HCEC 1CT (cell line): ENCODE data around the gene SRRD.

ENCODE experiments used
- DNase-seq: peaks from one replicate; pipeline ENCODE4 v3.0.0-alpha.2; 2017

Gene SRRD

GRCh38 chr22:26453812-26454500 lies 29.7 kb upstream of the SRRD start:
- no peak for DNase-seq

DNA sequence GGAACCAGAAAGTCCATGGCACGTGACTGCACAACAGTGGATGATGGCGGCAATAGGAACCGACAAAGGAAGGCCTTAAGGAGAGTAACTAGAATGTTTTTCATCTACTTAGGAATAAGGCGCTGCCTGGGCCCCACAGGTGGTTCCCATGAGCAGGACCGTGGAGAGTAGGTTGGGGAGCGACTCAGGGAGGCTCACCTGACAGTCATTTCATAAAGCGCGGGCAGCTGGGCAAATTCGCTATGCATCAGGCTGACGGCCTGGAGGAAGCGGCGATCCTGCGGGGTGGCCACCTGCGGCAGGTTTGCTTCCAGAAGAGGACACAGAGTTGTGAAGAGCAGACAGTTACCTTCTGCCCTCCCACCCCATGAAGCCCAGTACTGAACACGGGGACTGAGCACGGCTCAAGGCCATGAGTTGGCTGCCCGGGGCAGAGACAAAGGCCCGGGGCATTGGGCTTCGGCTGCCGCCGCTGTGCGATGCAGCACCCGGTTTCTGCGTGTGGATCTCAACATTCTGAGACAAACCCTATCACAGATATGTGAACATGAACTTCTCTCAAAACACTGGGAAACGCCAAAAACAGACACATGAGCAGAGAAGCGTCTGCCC lies 25.9 kb upstream of the SRRD start:
- no peak for DNase-seq

GRCh38 chr22:26460202-26460601 lies 23.5 kb upstream of the SRRD start:
- DNase-seq, result no peak

- peak; percentile 15 for DNase-seq
Measured at GRCh38 chr22:26461188-26461810, 22.4 kb upstream of the SRRD start.

DNA sequence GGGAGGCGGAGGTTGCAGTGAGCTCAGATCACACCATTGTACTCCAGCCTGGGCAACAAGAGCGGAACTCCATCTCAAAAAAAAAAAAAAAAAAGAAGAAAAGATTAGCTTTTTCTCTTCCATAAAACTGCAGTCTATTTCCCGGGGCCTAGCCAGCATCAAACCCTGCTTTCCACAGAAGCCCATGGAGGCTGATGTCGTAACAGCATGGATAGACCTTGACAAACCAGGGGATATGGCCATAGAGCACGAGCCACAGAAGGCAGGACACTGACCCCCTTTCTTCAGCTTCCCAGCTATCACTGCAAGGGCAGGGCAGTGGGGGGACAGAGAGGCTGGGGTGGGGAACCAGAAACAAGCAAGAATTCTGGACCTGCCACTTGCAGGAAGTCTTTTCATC lies 21.6 kb upstream of the SRRD start:
- no peak for DNase-seq

DNA sequence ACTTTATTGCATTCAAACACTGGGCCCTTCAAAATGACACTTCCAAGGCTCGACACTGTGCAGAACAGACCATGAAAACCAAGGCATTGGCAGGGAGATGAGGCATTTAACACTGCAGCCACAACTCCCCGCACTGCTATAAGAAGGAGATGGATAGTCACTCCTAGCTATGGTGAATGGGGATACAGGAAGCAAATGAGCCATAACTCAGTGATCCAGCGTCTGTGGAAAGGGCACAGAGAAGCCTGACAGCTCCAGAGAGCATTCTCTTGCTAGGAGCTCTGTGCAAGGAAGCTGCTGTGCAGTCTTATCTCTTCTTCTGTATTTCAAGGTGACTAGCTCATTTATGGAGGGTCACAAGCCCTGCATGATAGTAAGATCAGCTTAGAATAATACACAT lies 21.0 kb upstream of the SRRD start:
- no peak for DNase-seq

GRCh38 chr22:26463101-26463661 lies 20.5 kb upstream of the SRRD start:
- DNase-seq, result no peak

GRCh38 chr22:26463688-26464087 lies 20.0 kb upstream of the SRRD start:
- no peak for DNase-seq

GRCh38 chr22:26464312-26464711 lies 19.4 kb upstream of the SRRD start:
- DNase-seq, result no peak

DNA sequence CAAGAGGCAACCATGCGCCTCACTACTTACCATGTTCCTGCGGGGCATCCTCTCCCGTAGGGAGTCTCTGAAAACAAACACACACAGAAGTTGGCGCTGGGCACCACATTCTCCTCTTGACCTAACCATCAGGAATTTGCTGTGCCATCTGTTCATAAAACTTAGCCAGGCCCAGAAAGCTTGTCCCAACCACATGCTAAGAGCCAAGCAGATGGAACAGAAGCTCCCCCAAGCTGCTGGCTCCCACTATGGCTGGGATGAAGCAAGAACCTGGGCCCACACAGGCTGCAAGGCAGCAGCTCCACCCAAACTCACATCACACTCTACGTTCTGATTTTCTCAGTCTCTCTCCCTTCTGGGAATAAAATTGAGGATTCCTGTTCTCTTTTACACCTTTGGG lies 17.5 kb upstream of the SRRD start:
- DNase-seq, result no peak

DNA sequence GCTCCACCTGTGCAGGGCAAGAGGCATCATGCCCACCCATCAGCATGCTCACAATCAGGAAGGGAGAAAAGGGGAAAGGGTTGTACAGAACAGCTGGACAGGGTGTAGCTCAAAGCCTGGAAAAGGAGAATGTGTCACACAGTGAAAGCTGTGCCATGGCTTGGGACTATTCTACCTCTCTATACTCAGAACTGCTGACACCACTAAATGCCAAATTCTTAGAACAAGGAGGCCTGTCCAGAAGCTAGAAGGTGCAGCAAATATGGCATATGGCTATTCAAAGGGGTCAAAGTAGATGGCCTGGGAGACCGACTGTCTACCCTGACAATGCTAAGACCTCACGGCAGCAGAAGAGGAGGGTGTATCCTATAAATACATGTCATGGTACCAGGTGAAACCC lies 12.9 kb upstream of the SRRD start:
- DNase-seq, result no peak

DNA sequence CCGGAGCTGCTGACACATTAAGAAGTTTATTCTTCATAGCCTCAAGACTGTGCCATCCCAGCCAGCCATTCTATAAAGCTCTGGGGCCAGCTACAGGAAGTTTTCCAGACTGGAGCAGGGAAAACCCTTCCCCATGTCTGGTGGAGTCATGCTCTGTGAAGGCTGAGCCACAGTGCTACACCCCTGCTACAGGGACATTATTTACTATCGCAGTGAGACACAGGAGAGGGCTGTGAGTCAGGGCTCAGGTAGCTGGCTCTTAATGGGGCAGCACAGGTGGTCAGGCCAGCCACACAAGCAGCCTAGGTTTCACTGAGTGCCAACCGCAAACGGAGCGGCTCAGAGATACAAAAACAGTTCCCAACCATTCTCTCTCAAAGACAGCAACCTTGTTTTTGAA lies 12.2 kb upstream of the SRRD start:
- DNase-seq, result peak; percentile 62

GRCh38 chr22:26474682-26475081 lies 9.0 kb upstream of the SRRD start:
- DNase-seq, result peak; percentile 45

- DNase-seq, result no peak
Measured at GRCh38 chr22:26476705-26477340, 6.9 kb upstream of the SRRD start.

DNA sequence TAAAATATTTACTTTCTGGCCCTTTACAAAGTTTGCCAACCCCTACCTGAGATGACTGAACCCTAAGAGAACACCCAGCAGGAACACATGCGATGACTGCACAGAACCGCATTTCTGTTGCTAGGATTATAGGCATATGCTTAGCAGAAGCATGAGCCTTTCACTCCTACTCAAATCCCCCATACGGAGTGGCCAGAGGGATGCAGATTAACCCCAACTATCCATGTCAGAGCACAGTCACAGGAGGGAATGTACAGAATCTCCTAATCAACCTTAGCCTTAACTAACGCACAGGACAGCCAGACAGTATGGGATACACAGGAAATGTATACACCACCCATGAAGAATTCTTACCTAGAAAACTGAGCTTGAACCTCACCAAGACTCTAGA lies 6.3 kb upstream of the SRRD start:
- DNase-seq, result no peak

DNA sequence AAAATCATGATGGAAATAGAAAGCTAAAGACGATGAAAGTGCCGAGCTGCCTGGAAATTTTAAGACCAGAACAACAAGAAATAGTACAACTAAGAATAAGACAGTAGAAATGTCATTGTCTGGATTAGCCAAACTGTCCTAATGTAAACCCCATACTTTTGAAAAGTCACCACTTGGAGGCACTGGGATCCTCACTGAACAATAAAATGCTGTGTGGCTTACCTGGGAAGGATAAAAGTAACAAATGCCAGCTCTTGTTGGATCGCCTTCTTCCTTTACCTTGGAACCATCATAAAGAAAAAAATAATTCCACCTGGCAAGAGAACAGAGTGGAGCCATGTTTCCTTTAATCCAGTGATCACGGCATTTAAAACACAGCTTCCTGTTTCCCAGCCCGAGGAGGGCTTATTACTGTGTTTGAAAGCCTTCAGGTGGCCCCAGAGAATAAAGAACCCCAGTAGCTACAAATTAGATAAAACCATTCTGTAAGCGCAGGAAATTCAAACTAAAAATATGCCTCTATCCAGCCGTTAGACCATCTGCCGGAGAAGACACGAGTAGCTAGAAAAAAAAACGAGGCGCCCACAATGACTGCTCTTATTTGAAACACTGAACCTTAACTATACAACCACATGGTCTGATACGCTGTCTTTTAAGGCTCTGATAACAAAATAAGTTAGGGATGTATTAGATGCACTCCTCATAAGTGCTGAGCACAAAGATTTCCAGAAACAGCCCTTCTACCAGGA lies 4.5 kb upstream of the SRRD start:
- no peak for DNase-seq

DNA sequence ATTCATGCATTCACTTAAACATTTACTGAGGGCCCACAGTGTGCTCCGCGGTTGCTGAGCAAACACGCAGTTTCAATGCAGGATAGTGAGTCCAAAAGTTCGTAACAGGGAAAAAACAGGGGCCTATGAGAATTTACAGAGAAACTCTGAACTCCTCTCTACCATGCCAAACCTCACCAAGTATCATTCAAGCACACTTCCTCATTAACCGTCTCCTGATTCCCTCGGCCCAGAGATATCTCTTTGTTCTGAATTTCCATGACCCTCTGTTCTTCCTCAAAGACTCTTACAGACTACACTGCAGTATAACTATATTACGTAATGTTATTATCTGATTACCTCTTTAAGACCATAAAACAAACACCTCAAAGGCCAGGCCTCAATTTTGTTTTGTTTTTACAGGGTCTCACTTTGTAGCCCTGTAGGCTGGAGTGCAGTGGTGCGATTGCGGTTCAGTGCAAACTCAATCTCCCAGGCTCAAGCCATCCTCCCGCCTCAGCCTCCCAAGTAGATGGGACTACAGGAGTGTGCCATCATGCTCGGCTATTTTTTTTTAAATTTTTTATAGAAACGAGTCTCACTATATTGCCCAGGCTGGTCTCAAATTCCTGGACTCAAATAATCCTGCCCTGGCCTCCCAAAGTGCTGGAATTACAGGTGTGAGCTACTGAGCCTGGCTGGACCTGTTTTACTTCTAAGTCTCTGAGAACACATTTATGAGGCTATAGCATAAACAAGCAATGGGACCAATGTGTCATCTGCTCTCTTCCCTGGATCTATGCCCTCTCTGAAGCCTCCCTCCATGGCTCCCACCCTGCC lies 3.7 kb upstream of the SRRD start:
- DNase-seq, result no peak

DNA sequence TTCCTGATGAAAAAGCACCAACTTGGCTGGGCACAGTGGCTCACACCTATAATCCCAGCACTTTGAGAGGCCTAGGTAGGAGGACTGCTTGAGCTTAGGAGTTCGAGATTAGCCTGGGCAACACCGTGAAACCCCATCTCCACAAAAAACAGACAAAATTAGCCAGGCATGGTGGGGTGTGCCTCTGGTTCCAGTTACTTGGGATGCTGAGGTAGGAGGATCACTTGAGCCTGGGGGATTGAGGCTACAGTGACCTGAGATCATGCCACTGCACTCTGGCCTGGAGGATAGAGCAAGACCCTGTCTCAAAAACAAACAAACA lies 3.1 kb upstream of the SRRD start:
- no peak for DNase-seq

- DNase-seq, result no peak
Measured at GRCh38 chr22:26481112-26481693, 2.5 kb upstream of the SRRD start.

DNA sequence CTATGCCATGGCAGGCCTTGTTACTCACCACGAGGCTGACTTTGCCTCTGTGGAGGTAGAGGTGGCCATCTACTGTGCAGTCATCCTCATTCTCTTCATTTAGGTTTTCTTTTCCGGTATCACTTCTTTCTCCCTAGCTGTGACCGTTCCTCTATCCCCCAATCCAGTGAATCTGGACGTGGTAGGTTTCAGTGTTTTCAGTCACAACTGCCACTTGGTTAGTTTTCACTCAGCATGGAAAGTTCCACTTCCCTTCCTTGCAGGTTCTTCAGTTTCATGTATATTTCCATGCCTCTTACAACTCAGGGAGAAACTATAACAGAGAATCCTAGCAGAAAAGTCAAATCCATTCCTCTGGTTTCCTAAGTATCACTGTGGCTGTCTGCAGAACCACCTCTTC lies 2.0 kb upstream of the SRRD start:
- no peak for DNase-seq

DNA sequence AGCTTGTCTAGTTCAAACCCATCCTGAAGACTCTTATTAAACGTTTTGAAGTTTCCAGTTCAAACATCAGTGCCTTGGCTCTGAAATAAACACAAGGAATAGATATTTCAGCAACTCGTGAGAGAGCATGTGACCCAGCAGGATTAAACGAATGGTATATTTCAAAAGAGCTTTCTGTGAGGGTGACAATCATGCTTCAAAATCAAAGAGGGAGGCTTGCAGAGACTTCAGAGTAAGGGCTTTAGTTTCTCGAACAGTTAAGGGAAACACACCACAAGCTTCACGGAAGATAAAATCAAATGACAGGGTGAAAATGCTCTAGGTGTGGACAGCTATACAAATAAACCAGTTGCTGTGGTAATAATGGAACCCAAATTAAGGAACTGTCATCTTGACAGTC lies 1.5 kb upstream of the SRRD start:
- DNase-seq, result no peak

DNA sequence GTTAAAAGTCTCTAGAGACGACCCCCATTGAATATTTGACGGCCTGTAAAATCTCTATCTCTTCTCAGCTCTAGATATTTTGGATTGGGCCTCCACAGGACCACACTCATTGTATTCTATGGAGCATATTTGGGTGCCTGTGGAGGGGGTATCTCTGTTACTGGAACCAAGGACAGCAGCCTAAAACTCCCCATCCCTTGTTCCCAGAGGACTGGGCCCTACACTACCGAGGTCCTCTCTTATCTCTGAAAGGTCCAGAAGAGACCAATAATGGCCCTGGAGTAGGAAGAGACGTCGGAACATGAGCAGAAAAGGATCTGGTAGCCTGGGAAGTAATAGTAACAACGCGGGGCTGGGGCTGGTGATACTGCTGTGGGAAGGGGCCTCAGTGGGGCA lies 636 bp upstream of the SRRD start:
- DNase-seq, result no peak
